ENCODE measurements around the gene DDX25.
"Not testable (repeated sequence)": the region's sequence is repeated elsewhere in the genome, so short reads cannot be mapped to it uniquely, and the experiment has no call there.

Gene DDX25

GRCh38 chr11:125903711-125904659, at the start of gene DDX25:
DDX25 (plus strand) TSS chr11:125904508; CDS start chr11:125904518, 10 bp downstream.
- peak within 1 kb of the TSS; percentile 97 for H3K4me3 Mint-ChIP-seq
- H3K27me3 Mint-ChIP-seq = peaks cover 30% of the 10 kb centered on the region

GRCh38 chr11:125857670-125858069, 46.6 kb upstream of the DDX25 start:
- not testable (repeated sequence) for H3K36me3 Mint-ChIP-seq, ATAC-seq, H3K4me3 Mint-ChIP-seq, H3K4me1 Mint-ChIP-seq, H3K27ac Mint-ChIP-seq
- Mint-ChIP-seq H3K9me3 (peaks cover 19% of the 10 kb centered on the region), H3K27me3 (peaks cover 18% of the 10 kb centered on the region)

More at GRCh38 chr11:125903711-125904659, at the start of gene DDX25:
- Mint-ChIP-seq H3K9me3 (no peaks in the 10 kb centered on the region), H3K36me3 (peaks cover 15% of the 10 kb centered on the region), H3K4me1 (peaks cover 17% of the 10 kb centered on the region), H3K27ac (peak within 1 kb of the TSS; percentile 89)
- ATAC-seq = no peak

- H3K27me3 Mint-ChIP-seq, H3K36me3 Mint-ChIP-seq, H3K27ac Mint-ChIP-seq, H3K4me3 Mint-ChIP-seq, ATAC-seq, H3K4me1 Mint-ChIP-seq: not testable (repeated sequence)
- H3K9me3 Mint-ChIP-seq = peaks cover 17% of the 10 kb centered on the region
Measured at GRCh38 chr11:125862786-125863185, 41.5 kb upstream of the DDX25 start.

GRCh38 chr11:125865354-125865753, 39.0 kb upstream of the DDX25 start:
- H3K27ac Mint-ChIP-seq, ATAC-seq, H3K27me3 Mint-ChIP-seq, H3K4me1 Mint-ChIP-seq, H3K36me3 Mint-ChIP-seq, H3K4me3 Mint-ChIP-seq, H3K9me3 Mint-ChIP-seq: not testable (repeated sequence)

- peaks cover 18% of the 10 kb centered on the region for H3K36me3 Mint-ChIP-seq
- H3K27me3 Mint-ChIP-seq = no peaks in the 10 kb centered on the region
- ATAC-seq = no peak
- H3K4me1 Mint-ChIP-seq = peaks cover 10% of the 10 kb centered on the region
- H3K4me3 Mint-ChIP-seq = no peak overlapping the region
- no peak overlapping the region for H3K27ac Mint-ChIP-seq
- peaks cover 14% of the 10 kb centered on the region for H3K9me3 Mint-ChIP-seq
Measured at GRCh38 chr11:125869521-125869920, 34.8 kb upstream of the DDX25 start.

- no peaks in the 10 kb centered on the region for H3K27me3 Mint-ChIP-seq
- no peak for ATAC-seq
- peak overlapping the region; percentile 36 for H3K27ac Mint-ChIP-seq
- peaks cover 18% of the 10 kb centered on the region for H3K36me3 Mint-ChIP-seq
- peaks cover 10% of the 10 kb centered on the region for H3K4me1 Mint-ChIP-seq
- no peak overlapping the region for H3K4me3 Mint-ChIP-seq
- H3K9me3 Mint-ChIP-seq = peaks cover 14% of the 10 kb centered on the region
Measured at GRCh38 chr11:125871391-125872137, 32.7 kb upstream of the DDX25 start.

- Mint-ChIP-seq H3K27ac (peak overlapping the region; percentile 36), H3K4me3 (no peak overlapping the region), H3K36me3 (peaks cover 18% of the 10 kb centered on the region), H3K4me1 (peaks cover 10% of the 10 kb centered on the region), H3K27me3 (no peaks in the 10 kb centered on the region), H3K9me3 (peaks cover 14% of the 10 kb centered on the region)
- peak; percentile 62 for ATAC-seq
Measured at GRCh38 chr11:125872138-125872491, 32.2 kb upstream of the DDX25 start.

GRCh38 chr11:125873881-125874555, 30.3 kb upstream of the DDX25 start:
- no peak overlapping the region for H3K4me3 Mint-ChIP-seq
- H3K27me3 Mint-ChIP-seq = no peaks in the 10 kb centered on the region
- peaks cover 14% of the 10 kb centered on the region for H3K9me3 Mint-ChIP-seq
- peaks cover 18% of the 10 kb centered on the region for H3K36me3 Mint-ChIP-seq
- peaks cover 10% of the 10 kb centered on the region for H3K4me1 Mint-ChIP-seq
- no peak for ATAC-seq
- no peak overlapping the region for H3K27ac Mint-ChIP-seq

- Mint-ChIP-seq H3K27me3 (no peaks in the 10 kb centered on the region), H3K27ac (no peak overlapping the region), H3K36me3 (peaks cover 18% of the 10 kb centered on the region), H3K4me3 (no peak overlapping the region), H3K4me1 (peaks cover 10% of the 10 kb centered on the region), H3K9me3 (peaks cover 14% of the 10 kb centered on the region)
- peak; percentile 74 for ATAC-seq
Measured at GRCh38 chr11:125874556-125875124, 29.7 kb upstream of the DDX25 start.

GRCh38 chr11:125881291-125881690, 23.0 kb upstream of the DDX25 start:
- no peaks in the 10 kb centered on the region for H3K9me3 Mint-ChIP-seq
- no peaks in the 10 kb centered on the region for H3K27me3 Mint-ChIP-seq
- no peak overlapping the region for H3K4me3 Mint-ChIP-seq
- peaks cover 1% of the 10 kb centered on the region for H3K4me1 Mint-ChIP-seq
- no peaks in the 10 kb centered on the region for H3K36me3 Mint-ChIP-seq
- H3K27ac Mint-ChIP-seq = no peak overlapping the region
- ATAC-seq = no peak

- Mint-ChIP-seq H3K27me3 (no peaks in the 10 kb centered on the region), H3K4me3 (no peak overlapping the region), H3K27ac (no peak overlapping the region)
Measured at GRCh38 chr11:125883375-125883774, 20.9 kb upstream of the DDX25 start.

GRCh38 chr11:125886997-125887372, 17.3 kb upstream of the DDX25 start:
- H3K27me3 Mint-ChIP-seq = no peaks in the 10 kb centered on the region
- peaks cover 24% of the 10 kb centered on the region for H3K4me1 Mint-ChIP-seq
- H3K36me3 Mint-ChIP-seq = peaks cover 7% of the 10 kb centered on the region

More at GRCh38 chr11:125883375-125883774, 20.9 kb upstream of the DDX25 start:
- ATAC-seq = no peak
- no peaks in the 10 kb centered on the region for H3K36me3 Mint-ChIP-seq
- peaks cover 14% of the 10 kb centered on the region for H3K4me1 Mint-ChIP-seq
- H3K9me3 Mint-ChIP-seq = no peaks in the 10 kb centered on the region

GRCh38 chr11:125887373-125888324, 16.7 kb upstream of the DDX25 start, which contains the start of gene HYLS1:
HYLS1 (plus strand) TSS chr11:125887668; CDS start chr11:125899369, 11,701 bp downstream.
- Mint-ChIP-seq H3K4me3 (peak within 1 kb of the TSS; percentile 92), H3K36me3 (peaks cover 12% of the 10 kb centered on the region), H3K27ac (peak within 1 kb of the TSS; percentile 98), H3K4me1 (peaks cover 29% of the 10 kb centered on the region), H3K27me3 (no peaks in the 10 kb centered on the region), H3K9me3 (no peaks in the 10 kb centered on the region)
- peak; percentile 96 for ATAC-seq

More at GRCh38 chr11:125886997-125887372, 17.3 kb upstream of the DDX25 start:
- peak overlapping the region; percentile 92 for H3K4me3 Mint-ChIP-seq
- H3K27ac Mint-ChIP-seq = peak overlapping the region; percentile 98
- peak; percentile 66 for ATAC-seq
- H3K9me3 Mint-ChIP-seq = no peaks in the 10 kb centered on the region

All from stimulated activated memory B cell treated with anti-CD40 and anti-IgM and Interleukin-4, amounts not matched to agents 10 μg/mL and 1 μg/mL and 100 μg/mL, for 72 hours (primary cell).